HuH-7 (cell line): ENCODE data around the gene HSPA4.
"Not testable (repeated sequence)": the region's sequence is repeated elsewhere in the genome, so short reads cannot be mapped to it uniquely, and the experiment has no call there.

Experiments used
- DNase-seq: peaks from one replicate; pipeline ENCODE4 v3.0.0; 2011; ENCODE audit warnings: low spot score

Gene HSPA4

DNA sequence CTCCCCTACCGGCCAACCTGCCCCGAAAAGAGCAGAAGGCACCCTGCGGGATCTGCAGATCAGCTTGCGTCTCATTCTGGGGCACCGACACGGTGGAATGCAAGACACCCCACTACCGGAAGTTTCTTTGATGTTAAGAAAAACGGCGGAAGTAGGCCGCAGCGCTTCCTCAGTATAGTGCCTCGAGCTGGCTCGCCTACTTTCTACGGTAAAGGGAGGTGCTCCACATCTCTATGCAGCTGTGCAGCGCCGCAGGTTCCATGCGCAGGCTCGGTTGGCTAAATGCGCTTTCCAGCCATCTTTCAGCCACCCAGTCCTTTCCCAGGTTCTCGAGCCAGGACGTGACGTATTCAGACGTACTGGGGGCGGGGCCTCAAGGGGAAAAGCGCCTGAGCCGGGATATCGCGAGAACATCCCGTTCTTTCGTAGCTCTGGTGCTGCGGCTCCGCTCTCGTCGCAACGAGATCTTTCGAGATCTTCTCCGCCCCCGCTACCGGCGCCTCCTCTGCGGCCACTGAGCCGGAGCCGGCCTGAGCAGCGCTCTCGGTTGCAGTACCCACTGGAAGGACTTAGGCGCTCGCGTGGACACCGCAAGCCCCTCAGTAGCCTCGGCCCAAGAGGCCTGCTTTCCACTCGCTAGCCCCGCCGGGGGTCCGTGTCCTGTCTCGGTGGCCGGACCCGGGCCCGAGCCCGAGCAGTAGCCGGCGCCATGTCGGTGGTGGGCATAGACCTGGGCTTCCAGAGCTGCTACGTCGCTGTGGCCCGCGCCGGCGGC lies at the start of gene HSPA4:
Gene HSPA4, plus strand, starts transcription at position 472 of the 775 bp plus-strand sequence. Its CDS starts 238 bp downstream, at position 710.
- DNase-seq: peak; percentile 84

DNA sequence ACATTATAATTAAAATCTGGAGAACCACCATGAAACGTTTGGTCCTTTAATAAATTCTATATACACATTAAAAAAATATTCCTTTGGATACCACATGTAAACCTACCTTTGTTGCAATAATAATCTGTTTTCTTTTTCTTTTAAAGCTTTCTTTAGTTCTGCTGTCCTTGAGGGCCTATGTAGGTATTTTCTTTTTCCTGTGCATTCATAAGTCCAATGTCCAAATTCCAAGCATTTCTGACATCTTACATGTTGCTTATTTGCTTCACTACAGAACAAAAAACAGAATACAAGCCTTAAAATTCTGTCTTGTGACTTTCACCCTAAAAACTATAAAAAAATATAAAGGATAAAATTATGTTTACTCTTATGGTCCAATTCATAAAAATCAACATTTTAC lies 45.2 kb upstream of the HSPA4 start:
- no peak for DNase-seq

DNA sequence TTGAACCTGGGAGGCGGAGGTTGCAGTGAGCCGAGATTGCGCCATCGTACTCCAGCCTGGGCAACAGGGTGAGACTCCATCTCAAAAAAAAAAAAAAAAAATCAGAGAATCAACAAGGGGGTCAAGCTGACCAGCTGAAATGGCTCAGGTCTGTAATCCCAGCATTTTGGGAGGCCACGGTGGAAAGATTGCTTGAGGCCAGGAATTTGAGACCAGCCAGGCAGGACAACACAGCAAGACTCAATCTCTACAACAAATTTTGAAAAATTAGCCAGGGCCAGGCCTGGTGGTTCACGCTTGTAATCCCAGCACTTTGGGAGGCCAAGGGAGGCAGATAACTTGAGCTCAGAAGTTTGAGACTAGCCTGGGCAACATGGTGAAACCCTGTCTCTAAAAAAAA lies 43.4 kb upstream of the HSPA4 start:
- DNase-seq: not testable (repeated sequence)

DNA sequence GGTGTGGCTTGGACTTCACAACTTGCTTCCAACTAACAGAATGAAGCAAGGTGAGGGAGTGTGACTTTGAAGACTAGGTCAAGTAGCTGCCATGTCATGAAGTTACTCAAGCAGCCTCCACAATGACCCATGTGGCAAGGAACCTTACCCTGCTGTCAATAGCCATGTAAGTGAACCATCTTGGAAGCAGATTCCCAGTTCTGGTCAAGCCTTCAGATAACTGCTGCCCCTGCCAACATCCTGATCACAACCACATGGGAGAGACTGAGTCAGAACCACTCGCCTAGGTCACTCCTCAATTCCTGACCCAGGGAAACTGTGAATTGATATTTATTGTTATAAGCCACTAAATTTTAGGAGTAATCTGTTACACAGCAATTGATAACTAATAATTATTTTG lies 36.3 kb upstream of the HSPA4 start:
- no peak for DNase-seq

DNA sequence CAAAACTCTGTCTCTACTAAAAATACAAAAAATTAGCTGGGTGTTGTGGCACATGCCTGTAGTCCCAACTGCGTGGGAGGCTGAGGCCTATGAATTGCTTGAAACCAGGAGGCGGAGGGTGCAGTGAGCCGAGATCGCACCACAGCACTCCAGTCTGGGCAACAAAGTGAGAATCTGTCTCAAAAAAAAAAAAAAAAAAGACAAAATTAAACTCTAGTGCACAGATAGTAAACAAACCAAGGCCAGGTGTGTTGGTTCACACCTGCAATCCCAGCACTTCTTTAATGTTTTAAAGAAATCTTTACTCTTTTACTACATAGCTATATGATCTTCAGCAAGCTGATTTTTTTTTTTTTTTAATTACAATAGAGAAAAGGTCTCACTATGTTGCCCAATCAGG lies 33.8 kb upstream of the HSPA4 start:
- no peak for DNase-seq

DNA sequence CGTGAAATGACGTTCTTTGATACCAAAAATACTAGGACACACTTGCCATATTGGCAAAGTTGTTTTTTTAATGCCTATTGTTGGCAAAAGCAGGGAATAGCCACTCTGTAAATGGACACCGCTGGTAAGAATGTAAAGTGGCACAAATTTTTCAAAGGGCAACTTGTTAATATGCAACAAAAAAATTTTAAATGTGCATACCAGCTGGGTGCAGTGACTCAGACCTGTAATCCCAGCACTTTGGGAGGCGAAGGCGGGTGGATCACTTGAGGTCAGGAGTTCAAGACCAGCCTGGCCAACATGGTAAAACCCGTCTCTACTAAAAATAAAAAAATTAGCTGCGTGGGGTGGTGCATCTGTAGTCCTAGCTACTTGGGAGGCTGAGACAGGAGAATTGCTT lies 32.3 kb upstream of the HSPA4 start:
- not testable (repeated sequence) for DNase-seq

DNA sequence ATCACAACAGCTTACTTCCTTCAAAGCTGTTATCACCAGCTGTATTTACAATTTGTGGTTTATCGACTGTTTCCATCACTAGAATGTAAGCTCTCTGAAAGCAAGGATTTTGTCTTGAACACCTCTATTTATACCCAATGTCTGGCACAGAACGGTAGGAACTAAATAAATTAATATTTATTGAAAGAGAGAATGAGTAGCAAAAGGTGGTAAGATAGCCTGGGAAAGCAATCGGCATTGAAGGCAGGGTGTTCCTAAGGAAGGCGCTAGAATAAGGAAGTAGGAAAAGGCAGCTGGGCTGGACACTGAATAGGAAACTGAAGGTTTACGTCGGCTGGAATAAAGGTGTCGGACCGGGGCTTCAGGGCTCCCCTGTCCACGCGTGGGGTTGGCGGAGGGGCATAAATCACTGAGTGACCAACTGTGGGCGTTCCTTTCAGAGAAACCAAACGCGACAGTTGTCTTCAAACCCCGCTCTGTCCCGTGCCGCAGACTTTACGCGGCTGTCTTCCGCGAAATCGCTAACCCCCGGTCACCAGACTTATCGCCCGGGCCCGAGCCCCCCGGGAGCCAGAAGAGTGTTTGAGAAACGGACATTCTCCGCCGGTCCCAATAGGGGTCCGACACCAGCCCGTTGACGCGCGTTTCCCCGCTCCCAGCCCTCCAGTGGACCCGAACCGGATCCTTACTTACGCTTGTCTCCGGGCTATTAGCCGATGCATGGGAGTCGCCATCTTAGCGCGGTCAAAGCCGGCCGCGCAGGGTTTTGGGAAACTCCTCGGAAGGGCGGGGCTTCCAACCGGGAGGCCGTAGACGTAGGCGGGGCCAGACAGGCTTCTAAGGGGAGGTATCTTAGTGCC lies 25.8 kb upstream of the HSPA4 start, which contains the start of gene ZCCHC10:
Gene ZCCHC10, minus strand, starts transcription at position 746 of the 860 bp plus-strand sequence. Its CDS starts 12 bp downstream, at position 734.
- DNase-seq: peak; percentile 64

DNA sequence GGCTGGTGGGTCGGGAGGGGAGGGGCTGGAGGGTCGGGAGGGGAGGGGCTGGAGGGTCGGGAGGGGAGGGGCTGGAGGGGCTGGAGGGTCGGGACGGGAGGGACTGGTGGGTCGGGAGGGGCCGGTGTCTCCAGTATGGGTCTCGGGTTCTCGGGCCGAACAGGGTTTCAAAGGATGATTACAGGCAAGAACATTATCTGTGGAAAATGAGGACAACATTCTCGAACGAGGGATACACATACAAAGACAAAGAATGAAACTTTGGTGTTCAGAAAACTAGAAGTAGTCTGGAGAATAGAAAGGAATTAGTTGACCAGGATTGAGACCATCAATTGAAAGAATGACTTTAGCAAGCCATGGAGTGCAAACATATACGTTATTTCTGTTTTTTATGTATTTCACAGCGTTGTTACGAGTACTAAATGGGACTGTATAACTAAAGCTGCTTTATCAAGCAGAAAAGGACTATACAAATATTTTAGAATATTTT lies 25.1 kb upstream of the HSPA4 start:
- DNase-seq: no peak

DNA sequence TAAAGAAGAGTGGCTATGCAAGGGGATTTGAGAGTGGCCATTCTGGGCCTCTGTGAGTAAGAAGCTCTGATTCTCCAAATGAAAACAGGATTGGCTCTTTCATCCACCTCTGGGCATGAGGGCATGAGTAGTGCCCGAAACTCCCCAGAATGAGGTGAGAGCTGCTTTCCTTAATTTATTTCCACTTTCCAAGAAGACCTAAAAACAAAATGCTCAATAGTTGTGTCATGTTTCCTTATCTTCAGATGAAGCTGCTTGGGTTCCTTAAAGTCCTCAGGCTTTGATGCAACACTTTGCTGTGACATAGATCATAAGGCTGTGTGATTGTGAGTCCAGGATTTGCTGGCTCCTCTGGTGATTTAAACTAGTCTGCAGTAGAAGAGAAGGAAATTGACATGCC lies 22.4 kb upstream of the HSPA4 start:
- no peak for DNase-seq

DNA sequence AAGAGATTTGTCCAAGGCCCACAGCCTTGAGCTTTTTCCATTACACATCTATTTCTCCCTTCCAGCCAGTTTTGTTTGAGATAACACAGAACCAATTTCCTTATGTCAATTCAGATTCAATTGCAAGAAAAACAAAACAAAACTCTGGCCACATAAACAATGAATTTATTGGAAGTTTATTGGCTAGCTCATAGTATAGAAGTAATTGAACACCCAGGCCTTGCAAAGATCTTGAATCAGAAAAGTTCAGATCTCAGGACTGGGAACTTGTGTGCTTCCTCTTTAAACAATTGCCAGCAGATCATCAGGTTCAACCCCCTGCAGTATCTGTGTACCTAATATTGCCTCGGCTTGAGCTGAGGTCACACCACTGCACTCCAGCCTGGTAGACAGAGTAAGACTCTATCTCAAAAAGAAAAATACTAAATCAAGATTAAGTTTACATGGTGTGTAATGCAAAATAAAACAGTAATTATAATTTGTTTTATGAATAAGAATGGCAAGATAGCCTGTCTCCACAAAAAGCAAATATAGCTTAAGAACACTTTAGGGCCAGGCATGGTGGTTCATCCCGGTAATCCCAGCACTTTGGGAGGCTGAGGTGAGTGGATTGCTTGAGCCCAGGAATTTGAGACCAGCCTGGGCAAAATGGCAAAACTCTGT lies 21.3 kb upstream of the HSPA4 start:
- DNase-seq: no peak

DNA sequence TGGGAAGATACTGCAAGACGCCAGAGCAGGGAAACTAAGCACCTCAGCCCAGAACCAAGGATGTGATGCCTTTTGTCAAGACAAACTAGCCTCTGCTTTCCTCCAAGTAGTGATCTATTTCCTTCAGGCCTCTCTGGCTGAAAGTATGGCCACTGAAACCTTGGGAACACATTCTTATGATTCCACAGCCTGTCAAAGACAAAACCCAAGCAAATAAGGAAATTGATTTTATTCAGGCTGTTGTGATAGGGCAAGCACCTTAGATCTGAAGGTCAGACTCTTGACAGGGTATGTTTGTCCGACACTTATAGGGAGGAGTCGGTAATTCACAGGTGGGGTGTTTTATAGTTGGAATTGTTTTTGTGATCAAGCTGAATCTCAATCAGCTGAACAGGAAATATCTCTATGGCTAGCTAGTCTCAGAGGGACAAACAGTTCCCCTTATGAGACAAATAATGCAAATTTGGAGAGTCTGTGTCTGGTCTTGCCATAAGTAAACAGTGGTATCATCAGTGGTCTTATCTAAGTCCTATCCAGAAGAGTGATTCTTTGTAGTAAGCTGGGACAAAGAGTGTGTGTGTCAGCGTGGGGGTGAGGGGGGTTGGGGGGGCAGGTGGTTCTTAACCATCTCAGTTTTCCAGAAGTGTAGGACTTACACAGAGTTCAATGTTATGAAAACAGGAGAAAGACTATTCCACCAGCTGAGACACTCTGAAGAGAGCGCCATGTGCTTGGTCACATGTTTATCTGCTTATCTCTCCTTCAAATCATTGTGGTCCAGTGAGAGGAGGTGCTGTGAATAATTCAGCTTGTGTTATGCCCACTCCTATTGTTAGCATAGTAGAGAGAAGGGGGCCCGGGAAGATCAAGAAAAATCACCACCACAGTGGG lies 18.7 kb upstream of the HSPA4 start:
- DNase-seq: no peak

DNA sequence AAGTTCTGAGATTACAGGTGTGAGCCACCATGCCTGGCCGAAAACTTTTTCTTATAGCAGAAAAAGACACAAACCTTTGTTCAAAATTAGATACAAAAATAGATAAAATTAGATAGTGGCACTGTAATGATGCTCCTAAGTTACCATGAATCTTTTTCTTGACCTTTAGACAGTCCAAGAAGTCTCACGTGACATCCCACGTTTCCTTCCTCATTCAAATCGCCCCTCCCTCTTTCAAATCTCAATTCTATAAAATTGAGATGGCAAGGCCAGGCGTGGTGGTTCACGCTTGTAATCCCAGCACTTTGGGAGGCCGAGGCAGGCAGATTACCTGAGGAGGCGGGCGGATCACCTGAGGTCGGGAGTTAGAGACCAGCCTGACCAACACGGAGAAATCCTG lies 17.7 kb upstream of the HSPA4 start:
- no peak for DNase-seq

DNA sequence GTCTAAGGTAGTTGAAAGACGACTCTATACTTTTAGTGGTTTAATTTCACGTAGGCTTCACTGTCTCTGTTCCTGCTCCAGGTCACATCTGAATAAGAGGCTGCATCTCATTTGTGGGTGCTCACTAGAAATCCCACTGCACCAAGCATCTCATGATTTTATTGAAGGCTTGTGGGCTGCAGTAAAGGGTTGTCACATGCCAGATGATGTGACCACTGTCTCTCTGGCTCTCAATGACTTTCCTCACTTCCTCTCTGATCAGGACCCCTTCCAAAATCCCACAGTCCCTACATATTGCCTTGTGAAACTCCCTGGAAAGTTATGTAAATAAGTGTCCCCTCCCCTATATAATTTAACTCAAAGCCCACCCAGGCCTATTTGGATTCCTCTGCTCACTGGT lies 16.6 kb upstream of the HSPA4 start:
- DNase-seq: no peak

DNA sequence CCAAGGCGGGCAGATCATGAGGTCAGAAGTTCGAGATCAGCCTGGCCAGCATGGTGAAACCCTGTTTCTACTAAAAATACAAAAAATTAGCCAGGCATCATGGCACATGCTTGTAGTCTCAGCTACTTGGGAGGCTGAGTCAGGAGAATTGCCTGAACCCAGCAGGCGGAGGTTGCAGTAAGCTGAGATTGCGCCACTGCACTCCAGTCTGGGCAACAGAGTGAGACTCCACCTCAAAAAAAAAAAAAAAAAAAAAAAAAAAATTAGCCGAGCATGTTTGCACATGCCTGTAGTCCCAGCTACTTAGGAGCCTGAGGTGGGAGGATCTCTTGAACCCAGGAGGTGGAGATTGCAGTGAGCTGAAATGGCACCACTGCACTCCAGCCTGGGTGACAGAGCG lies 15.1 kb upstream of the HSPA4 start:
- not testable (repeated sequence) for DNase-seq

DNA sequence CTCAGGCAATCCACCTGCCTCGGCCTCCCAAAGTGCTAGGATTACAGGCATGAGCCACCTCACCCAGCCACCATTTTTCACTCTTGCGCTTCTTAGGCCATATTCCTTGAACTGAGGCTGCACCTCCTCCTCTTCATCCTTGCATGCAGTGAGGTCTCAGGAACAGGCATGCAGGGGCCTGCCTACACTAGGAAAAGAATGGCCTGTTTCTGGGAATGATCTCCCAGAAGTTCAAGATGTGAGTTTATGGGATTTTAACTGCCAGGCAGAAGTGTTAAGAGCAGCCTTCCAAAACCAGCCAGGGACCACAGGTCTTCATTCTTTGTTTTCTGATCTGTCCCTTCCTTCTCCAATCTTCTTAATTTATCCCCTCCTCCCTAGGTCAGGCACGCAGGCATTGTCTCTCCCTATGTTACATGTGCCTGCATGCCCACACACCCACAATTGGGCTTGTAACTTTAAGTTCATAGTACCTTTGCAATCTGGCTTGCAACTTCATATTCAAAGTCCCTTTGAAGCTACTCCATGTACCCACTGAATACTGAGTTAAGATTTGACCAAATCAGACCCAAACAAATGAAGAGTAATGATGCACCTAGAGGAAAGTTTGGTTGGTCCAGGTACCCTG lies 10.5 kb upstream of the HSPA4 start:
- DNase-seq: no peak

DNA sequence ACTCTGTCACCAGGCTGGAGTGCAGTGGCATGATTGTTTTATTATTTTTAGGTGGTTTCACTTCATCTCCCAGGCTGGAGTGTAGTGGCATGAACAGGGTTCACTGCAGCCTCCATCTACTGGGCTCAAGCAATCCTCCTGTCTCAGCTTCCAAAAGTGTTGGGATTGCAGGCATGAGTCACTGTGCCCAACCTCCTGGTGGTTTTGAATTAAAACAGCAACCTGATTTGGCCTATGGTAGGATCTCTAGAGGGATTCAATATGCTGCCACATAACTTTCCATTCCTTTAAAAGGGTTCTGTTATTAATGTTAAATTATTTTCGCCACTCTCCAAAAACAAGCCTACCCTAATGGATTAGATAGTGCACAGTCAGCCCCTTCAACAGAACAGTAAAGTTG lies 9.9 kb upstream of the HSPA4 start:
- DNase-seq: no peak

DNA sequence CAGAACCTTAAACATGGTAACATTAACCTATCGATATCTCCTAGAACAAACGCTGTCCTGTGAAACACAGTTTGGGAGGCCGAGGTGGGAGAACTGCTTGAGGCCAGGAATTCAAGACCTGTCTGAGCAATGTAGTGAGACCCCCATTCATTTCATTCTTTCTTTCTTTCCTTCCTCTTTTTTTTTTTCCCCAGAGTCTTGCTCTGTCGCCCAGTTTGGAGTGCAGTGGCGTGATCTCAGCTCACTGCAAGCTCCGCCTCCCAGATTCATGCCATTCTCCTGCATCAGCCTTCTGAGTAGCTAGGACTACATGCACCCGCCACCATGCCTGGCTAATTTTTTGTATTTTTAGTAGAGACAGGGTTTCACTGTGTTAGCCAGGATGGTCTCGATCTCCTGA lies 5.3 kb upstream of the HSPA4 start:
- not testable (repeated sequence) for DNase-seq

DNA sequence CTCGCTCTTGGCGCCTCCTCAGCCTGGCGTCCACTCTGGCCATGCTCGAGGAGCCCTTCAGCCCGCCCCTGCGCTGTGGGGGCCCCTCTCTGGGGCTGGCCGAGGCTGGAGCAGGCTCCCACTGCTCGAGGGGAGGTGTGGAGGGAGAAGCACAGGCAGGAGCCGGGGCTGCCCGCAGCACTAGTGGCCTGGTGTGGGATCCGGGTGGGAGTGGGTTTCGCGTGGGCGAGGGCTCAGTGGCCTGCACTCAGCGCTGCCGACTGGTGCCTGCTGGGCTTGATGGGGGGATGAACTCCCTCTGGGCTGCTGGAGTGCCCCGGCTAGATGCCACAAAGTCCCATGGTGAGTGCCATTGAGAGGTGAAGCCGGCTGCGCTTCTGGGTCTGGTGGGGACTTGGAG lies 4.4 kb upstream of the HSPA4 start:
- no peak for DNase-seq

DNA sequence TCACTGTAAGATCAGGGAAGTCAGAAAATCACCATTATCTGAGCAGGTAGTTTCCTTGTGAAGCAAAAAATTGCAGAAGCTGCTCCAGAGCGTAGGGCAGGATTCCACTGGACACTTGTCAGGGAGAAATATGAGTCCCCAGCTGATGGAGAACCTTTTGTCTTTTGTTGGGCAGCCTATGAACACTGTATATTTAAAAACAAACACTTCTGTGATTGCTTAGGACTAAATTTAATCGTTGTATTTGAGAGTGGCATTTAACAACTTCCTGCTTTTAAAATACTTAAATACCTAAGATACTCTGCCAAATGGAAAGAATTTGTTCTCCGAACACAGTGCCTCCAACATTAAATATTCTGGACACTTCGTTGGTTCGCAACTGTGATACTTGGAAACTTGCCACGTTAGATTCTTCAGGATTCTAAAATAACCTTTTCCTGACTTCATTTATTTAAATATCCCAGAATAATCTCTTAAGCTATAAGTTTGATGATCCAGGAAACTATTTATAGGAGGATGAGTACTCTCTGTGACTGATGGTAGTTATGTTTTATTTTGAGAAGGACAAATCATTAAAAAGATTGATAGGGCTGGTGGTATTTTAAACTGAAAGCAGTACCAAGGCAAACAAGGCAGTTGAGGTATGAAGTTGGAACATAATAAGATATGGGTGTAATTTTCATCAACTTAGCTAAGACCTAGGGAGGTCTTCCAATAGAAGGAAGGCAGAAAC lies 2.7 kb upstream of the HSPA4 start:
- no peak for DNase-seq

DNA sequence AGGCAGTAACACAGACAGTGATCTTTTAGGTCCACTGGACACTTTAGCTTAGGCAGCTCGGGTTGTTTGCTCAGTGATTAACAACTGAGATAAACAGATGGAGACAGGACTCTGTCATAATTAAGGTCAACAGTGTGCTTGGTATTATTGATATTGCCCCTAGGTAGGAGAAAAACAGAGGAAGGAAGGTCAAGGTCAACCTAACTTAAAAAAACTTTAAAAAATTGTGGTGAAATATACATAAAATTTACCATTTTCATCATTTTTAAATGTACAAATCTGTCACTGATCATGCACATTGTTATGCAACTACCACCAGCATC lies 2.1 kb upstream of the HSPA4 start:
- DNase-seq: peak; percentile 72
